Measurements from ENCODE around the gene DSC3.

Gene DSC3

GRCh38 chr18:30970196-30970816 is 72.2 kb downstream of the DSC3 start:
- peak; percentile 22 for DNase-seq (ENCODE audit: low read depth)
- peak; percentile 14 for TF ChIP-seq CTCF (IDR thresholded peaks at IDR 0.05; ENCODE audit: low read depth, low read length, missing control alignments)
- no peak overlapping the region for H3K4me3 ChIP-seq (ENCODE audit: low read depth, low read length)
- in situ Hi-C loops (cut with HindIII; ENCODE audit: low sequenced_read_pairs), result no loop called here

- in situ Hi-C loops (cut with HindIII; ENCODE audit: low sequenced_read_pairs), result no loop called here
- DNase-seq (ENCODE audit: low read depth), result no peak
- TF ChIP-seq CTCF (IDR thresholded peaks at IDR 0.05; ENCODE audit: low read depth, low read length, missing control alignments), result no peak
- no peak overlapping the region for H3K4me3 ChIP-seq (ENCODE audit: low read depth, low read length)
These were observed 72.8 kb downstream of the DSC3 start for GRCh38 chr18:30969670-30970170.

- TF ChIP-seq CTCF (IDR thresholded peaks at IDR 0.05; ENCODE audit: low read depth, low read length, missing control alignments), result no peak
- no peak overlapping the region for H3K4me3 ChIP-seq (ENCODE audit: low read depth, low read length)
- in situ Hi-C loops (cut with HindIII; ENCODE audit: low sequenced_read_pairs), result no loop called here
- DNase-seq (ENCODE audit: low read depth), result no peak
These were observed 74.8 kb downstream of the DSC3 start for GRCh38 chr18:30967701-30968100.

- no peak for TF ChIP-seq CTCF (IDR thresholded peaks at IDR 0.05; ENCODE audit: low read depth, low read length, missing control alignments)
- DNase-seq (ENCODE audit: low read depth), result no peak
- in situ Hi-C loops (cut with HindIII; ENCODE audit: low sequenced_read_pairs), result no loop called here
- H3K4me3 ChIP-seq (ENCODE audit: low read depth, low read length), result no peak overlapping the region
These were observed 77.3 kb downstream of the DSC3 start for GRCh38 chr18:30965237-30965636.

GRCh38 chr18:30960661-30961060 is 81.9 kb downstream of the DSC3 start:
- TF ChIP-seq CTCF (IDR thresholded peaks at IDR 0.05; ENCODE audit: low read depth, low read length, missing control alignments), result no peak
- in situ Hi-C loops (cut with HindIII; ENCODE audit: low sequenced_read_pairs), result no loop called here
- no peak overlapping the region for H3K4me3 ChIP-seq (ENCODE audit: low read depth, low read length)
- no peak for DNase-seq (ENCODE audit: low read depth)

GRCh38 chr18:30957066-30957465 is 85.5 kb downstream of the DSC3 start:
- no peak overlapping the region for H3K4me3 ChIP-seq (ENCODE audit: low read depth, low read length)
- no peak for TF ChIP-seq CTCF (IDR thresholded peaks at IDR 0.05; ENCODE audit: low read depth, low read length, missing control alignments)
- in situ Hi-C loops (cut with HindIII; ENCODE audit: low sequenced_read_pairs), result no loop called here
- DNase-seq (ENCODE audit: low read depth), result peak; percentile 45
